Measurements from ENCODE around the gene TMA7. TPM values are rescaled to one million over a fixed set of nuclear protein-coding genes. Genes with fewer than 3 reads are reported as not detected.

Gene TMA7
- polyA plus RNA-seq, 1 donor from 2014 or later = 1,747 TPM

DNA sequence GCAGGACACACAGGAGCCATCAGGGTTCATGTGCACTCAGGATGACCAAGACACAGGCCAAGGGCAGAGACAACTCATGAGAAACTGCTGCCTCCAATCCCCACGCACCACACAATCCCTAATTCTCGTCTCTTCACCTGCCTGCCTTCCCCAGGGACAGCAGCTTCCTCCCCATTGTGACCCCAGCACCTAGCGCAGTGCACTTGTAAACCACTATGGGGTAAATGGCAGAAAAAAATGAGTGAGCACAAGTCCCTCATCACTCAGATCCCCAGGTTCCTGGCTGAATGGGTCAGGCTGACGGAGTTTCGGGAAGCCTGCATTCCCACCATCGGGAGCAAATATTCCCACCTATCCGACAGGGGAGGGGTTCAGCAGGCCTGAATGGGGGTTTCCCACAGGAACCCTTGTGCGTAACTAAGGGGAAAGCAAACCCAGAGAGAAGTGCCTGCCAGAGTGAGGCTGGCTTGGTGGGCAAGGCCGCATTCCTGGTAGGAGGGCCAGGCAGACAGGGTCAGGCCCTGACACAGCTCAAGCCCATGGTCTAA is 28.9 kb upstream of the TMA7 start:
- Histone ChIP-seq H3K79me2 (replicated peaks; ENCODE audit: insufficient read depth, low read length) (no peaks in the 10 kb centered on the region), H3K36me3 (ENCODE audit: insufficient read depth, low read length) (no peaks in the 10 kb centered on the region), H3K27ac (ENCODE audit: low read length) (no peak overlapping the region), H4K20me1 (ENCODE audit: insufficient read depth) (no peaks in the 10 kb centered on the region), H3K9ac (ENCODE audit: low read length) (no peak overlapping the region), H3K9me3 (ENCODE audit: low read length) (no peaks in the 10 kb centered on the region), H3F3A (ENCODE audit: insufficient read depth, low read length, poor library complexity, severe bottlenecking) (no peaks in the 10 kb centered on the region), H2AFZ (ENCODE audit: low read depth, low read length) (no peak overlapping the region), H3K9me2 (ENCODE audit: insufficient read depth, low read length) (no peaks in the 10 kb centered on the region), H3K4me3 (ENCODE audit: low read length) (no peak overlapping the region), H3K4me2 (ENCODE audit: low read length) (no peak overlapping the region), H3K27me3 (ENCODE audit: insufficient read depth, low read depth, low read length) (no peaks in the 10 kb centered on the region)
- TF ChIP-seq TAF1 (IDR thresholded peaks at IDR 0.05; ENCODE audit: low read depth) (no peak), RAD21 (conservative IDR thresholded peaks at IDR 0.05) (no peak), EP300 (conservative IDR thresholded peaks at IDR 0.05; ENCODE audit: poor library complexity, severe bottlenecking) (no peak), MXI1 (conservative IDR thresholded peaks at IDR 0.05; ENCODE audit: poor library complexity, severe bottlenecking) (no peak), POLR2AphosphoS5 (IDR thresholded peaks at IDR 0.05) (no peak)

GRCh38 chr3:48411606-48412374 is 28.3 kb upstream of the TMA7 start:
- Histone ChIP-seq H3K79me2 (replicated peaks; ENCODE audit: insufficient read depth, low read length) (no peaks in the 10 kb centered on the region), H3K9me3 (ENCODE audit: low read length) (no peaks in the 10 kb centered on the region), H3K4me3 (ENCODE audit: low read length) (no peak overlapping the region), H3K36me3 (ENCODE audit: insufficient read depth, low read length) (no peaks in the 10 kb centered on the region), H3K27ac (ENCODE audit: low read length) (no peak overlapping the region), H2AFZ (ENCODE audit: low read depth, low read length) (no peak overlapping the region), H3K9ac (ENCODE audit: low read length) (no peak overlapping the region), H3F3A (ENCODE audit: insufficient read depth, low read length, poor library complexity, severe bottlenecking) (no peaks in the 10 kb centered on the region), H4K20me1 (ENCODE audit: insufficient read depth) (no peaks in the 10 kb centered on the region), H3K9me2 (ENCODE audit: insufficient read depth, low read length) (no peaks in the 10 kb centered on the region), H3K27me3 (ENCODE audit: insufficient read depth, low read depth, low read length) (no peaks in the 10 kb centered on the region), H3K4me2 (ENCODE audit: low read length) (no peak overlapping the region)
- no peak for TF ChIP-seq REST (IDR thresholded peaks at IDR 0.05; ENCODE audit: borderline replicate concordance)
- TF ChIP-seq TAF1 (IDR thresholded peaks at IDR 0.05; ENCODE audit: low read depth) = no peak
- no peak for TF ChIP-seq POLR2AphosphoS5 (IDR thresholded peaks at IDR 0.05)
- no peak for TF ChIP-seq CTCF (IDR thresholded peaks at IDR 0.05; ENCODE audit: poor library complexity, severe bottlenecking)
- TF ChIP-seq MXI1 (conservative IDR thresholded peaks at IDR 0.05; ENCODE audit: poor library complexity, severe bottlenecking) = no peak
- no peak for TF ChIP-seq EP300 (conservative IDR thresholded peaks at IDR 0.05; ENCODE audit: poor library complexity, severe bottlenecking)
- TF ChIP-seq SMC3 (conservative IDR thresholded peaks at IDR 0.05; ENCODE audit: poor library complexity) = no peak

Measured in neural cell (in vitro differentiated cells).